Eye (tissue), 1 donor: ENCODE data around the gene ATG7.
"Not testable (repeated sequence)": the region's sequence is repeated elsewhere in the genome, so short reads cannot be mapped to it uniquely, and the experiment has no call there.

Source experiments
- DNase-seq: peaks from one replicate; pipeline ENCODE4 v3.0.0-alpha.2; 2015

ATG7 gene

DNA sequence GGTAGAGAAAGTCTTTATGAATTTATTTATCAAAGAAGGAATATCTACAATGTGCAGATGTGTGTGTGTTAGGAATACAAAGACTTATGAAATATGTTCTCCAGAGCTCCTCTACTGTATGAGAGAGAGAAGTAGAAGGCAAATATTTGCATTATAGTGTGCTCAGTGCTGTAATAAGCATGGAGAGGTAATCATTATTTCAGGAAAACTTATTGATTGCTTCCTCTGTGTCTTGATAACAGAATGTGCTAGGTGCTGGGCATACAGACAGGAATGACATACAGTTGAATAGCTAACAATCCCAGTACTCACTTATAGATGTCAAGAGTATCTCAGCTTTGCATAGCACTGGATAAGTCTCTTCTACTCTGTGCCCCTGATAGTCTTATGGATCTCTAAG lies 30.2 kb downstream of the ATG7 start:
- no peak for DNase-seq

DNA sequence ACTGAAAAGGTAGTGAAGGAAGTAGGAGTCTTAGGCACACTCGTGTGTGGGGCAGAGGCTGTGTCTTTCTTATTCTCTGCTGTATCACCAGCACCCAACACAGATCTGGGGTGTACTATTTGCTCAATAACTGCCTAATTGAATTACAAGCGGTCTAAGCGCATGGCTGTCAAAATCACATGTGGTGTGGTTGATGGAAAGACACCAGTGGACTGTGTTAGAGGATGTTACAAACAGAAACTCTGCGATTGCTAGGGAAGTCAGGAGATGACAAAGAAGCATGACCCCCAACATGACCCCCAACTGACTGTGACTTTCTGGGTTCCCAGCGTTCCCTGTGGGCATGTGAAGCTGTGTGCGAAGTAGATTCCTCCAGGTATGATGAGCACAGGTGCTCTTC lies 32.0 kb downstream of the ATG7 start:
- DNase-seq, result no peak

DNA sequence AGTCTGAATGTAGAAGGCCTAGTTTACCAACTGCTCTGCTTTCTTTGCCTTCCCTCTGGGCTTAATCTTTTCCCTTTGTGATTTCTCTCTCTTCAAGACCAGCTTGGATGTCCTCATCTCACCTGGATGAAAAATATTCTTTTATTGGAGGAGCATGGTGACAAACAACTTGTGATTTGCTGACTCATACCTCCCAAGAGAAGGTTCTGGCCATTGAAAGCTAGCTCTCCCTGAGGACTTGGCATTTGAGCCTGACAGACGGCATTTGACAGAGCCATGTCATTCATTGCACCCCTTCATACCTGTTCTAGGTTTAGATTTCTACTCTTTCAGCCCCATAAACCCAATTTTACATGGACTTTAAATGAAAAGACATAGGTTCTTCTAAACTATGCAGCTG lies 33.3 kb downstream of the ATG7 start:
- DNase-seq, result no peak

DNA sequence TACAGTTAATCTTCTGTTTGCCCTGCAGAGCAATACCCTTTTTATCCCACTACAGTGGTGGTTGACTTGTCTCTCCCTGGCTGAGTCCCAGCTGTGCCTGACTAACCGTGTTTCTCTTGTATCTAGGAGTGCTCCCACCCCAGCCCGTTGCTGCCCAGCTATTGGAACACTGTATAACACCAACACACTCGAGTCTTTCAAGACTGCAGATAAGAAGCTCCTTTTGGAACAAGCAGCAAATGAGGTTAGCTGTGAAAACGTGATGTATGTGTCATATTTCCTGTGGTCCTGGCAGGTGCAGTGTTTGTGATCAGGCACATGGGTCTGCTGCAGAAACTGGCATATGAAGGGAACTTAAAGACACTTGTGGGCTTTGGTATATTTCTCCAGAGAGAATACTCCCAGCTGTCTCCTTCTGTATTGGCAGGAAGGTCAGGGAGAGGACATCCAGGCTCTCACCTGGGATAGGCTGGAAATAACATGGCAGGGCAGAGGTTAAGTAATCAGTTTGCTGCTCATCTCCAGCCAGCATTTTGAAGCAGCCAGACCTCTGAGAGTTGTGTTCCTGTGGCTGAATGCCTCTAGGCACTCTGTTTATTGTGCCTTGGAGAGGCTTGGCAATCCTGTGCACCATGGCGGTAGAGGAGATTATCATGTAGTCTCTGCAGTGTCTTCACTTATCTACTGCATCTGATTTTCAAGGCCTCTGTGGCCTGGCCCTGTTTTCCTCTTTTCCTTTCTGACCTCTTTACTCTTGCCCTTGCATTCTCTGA lies 34.8 kb downstream of the ATG7 start:
- no peak for DNase-seq

DNA sequence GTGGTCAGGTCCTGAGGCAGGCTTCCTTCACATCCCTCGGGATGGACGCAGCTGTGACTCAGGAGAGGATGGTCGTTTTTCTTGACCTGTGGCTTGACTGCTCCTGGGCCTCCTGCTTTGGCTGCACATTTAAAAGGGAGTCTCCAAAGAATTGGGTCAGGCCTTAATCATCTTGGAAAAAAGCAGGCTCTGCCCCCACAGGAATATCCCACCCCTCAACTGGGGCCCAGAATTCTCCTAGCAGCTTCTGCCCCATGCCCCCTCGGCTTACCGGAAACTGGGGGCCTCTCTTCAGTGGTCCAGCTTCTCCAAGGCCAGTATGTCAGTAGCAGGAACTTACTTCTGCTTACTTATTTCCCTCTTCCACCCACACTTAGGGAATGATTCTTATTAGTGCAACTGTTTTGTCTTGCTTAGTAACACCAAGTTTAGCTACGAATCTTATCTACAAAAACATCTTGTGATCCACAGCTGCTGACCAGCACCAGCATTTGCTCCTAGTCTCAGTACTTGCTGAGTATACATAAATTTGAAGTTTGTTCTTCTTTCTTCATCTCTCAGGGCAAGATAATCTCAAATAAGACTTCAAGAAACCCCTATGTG lies 35.7 kb downstream of the ATG7 start:
- DNase-seq, result no peak

DNA sequence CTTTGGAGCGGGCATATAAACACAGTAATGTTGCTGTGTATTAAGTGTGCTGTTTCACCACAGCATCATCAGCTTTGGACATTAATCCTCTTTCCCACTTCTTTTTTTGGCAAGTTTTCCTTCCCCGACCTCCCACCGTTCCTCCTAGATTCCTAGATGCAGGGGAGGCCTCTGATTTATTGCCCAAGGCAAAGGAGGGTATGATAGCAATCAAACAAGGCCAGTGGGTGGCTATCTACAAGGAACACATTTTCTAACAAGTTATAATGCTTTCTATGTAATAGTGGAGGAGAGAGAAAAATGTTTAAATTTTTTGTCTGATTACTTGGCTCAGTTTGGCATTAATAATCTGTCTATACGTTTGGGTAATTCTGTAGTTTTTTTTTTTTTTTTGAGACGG lies 38.1 kb downstream of the ATG7 start:
- no peak for DNase-seq

DNA sequence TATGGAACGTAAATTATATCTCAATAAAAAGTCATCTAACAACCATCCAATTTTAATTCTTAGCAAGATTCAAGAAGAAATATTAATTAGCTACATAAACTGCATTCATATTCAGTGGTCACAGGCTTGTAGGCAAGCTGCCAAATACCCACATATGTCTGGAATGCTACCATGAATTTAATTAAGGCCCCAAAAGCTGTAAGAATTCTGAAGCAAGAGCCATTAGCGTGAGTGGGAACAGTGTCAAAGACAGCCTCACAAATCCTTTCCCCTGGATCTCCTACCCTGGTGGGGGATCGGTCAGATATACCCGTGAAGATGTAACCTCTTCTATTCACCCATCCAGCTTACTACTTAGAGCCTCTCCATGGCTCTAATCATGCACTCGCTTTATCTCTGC lies 40.0 kb downstream of the ATG7 start:
- no peak for DNase-seq

DNA sequence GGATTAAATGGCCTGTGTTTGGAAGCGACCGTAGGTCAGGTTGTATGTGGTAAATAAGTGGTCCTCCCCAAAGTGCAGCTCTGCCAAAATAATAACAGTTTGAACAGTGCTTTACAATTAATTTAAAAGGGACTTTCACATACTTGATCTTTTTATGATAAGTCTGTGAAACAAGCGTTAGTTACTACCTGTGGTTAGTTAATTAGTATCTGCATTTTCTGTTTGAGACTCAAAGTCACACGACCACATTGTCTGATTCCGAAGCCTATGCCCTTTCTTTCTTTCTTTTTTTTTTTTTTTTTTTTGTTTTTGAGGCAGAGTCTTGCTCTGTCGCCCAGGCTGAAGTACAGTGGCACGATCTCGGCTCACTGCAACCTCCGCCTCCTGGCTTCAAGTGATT lies 45.1 kb downstream of the ATG7 start:
- DNase-seq, result no peak

DNA sequence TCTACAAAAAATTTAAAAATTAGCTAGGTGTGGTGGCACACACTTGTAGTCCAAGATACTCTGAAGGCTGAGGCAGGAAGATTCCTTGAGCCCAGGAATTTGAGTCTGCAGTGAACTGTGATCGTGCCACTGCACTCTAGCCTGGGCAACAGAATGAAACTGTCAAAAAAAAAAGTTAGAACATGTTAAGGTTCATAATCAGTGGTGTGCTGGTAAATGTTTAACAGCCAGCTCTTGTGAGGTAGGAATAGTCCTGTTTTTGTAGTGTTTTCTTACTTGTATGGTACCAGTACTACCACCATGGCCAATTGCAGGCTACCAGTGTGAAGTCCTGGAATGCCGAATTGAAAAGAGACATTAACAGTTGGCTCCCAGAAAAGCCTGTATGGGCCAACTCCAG lies 50.7 kb downstream of the ATG7 start:
- DNase-seq, result no peak

DNA sequence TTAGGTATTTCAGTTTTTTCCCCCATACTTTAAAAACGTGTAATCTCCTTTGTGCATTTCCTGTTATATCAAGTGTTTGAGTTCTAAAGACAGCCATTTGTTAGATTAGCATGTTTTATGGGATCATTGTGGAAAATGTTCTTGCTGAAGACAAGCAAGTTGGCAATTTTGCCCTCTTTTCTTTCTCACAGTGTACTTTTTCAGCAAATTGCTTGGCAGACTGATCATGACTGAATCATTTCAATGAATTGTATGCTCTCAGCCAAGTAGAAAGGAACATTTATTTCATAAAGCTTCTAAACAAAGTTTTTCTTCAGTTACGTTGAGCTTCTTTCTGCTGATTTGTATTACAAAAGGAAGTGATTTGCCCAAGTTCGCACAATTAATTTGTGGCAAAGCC lies 51.6 kb downstream of the ATG7 start:
- no peak for DNase-seq

DNA sequence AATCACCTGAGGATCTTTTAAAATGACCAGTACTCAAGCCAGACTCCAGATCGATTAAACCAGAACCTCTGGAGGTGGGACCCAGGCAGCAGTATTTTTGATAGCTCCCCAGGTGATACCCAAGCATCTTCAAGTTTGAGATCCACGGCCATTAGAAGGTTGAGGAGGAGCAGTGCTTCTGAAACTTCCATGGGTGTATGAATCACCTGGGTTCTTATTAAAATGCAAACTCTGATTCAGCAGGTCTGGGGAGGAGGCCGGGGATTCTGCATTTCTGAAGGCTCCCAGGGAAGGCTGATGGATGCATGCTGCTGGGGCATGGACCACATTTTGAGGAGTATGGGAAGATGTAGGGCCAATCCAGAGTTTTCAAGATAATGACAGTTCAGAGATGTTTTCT lies 55.4 kb downstream of the ATG7 start:
- DNase-seq, result no peak

DNA sequence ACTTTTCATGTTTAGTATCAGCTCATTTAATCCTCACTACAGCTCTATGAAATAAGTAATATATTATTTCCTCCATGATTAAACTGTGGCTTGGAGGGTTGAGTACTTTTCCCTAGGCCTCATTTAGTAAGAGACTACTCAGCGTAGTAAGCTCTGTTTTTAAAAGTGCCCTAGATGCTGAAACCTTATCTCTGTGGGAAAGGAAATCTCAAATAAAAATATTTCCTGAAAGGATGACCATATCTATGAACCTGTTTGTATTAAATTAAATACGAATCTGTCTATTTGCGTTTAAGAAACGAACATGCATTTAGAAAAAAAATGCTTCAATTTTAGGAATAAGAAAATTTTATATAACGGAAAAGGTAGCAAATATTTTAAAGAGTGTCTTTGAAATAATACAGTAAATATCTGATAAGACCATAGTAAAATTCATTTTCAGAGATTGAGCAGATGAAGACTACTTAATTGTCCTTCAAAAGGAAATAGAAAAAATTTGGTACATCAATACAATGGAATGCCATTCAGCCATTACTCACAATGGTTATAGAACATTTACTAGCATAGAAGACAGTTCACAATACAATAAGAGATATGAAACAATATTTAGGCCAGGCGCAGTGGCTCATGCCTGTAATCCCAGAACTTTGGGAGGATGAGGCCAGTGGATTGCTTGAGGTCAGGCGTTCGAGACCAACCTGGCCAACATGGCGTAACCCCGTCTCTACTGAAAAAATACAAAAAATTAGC lies 56.2 kb downstream of the ATG7 start:
- DNase-seq, result no peak

DNA sequence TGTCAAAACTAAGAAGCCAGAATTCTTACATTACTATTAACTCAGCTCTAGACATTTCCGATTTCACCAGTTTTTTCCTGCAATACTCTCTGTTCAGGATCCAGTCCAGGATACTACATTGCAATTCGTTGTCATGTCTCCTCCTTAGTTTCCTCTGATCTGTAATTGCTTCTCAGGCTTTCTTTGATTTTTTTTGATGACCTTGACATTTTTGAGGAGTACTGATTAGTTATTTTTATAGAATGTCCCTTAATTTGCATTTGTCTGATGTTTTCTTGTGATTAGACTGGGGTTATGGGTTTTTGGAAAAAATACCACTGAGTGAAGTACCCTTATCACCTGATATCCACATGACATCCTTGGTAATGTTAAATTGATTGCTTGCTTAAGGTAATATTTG lies 57.6 kb downstream of the ATG7 start:
- no peak for DNase-seq

DNA sequence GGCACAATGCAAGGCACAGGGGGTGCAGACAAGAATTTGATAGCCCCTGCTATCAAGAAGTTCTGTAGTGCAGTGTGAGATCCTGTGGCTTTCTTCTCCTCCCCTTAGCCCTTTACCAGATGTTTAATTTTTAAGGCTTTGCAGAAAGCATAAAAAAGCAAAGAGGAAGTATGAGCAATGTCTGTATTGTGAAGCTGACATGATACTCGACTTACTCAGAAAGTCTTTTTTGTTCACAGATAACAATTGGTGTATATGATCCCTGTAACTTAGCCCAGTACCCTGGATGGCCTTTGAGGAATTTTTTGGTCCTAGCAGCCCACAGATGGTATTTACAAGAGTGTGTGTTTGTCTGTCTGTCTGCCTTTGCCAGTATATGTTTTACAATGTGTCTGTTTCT lies 58.9 kb downstream of the ATG7 start:
- no peak for DNase-seq

DNA sequence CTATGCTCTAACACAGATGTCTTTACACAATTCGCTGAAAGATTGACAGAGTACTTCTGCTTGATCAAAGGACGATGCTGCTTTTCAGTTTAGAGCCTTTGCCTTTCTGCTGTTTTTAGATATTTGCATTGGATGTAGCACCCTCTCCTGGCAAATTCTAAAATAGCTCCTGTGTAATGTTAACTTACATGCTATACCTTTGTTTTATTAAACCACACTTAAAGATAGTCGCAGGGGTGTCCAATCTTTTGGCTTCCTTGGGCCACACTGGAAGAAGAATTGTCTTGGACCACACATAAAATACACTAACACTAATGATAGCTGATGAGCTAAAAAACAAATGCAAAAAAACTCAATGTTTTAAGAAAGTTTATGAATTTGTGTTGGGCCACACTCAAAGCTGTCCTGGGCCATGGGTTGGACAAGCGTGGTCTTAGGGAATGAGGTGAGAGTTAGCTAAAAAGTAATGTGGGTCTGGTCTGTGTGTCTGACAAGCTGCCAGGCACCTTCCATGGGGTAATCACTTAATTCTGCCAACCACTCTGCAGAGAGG lies 62.9 kb downstream of the ATG7 start:
- peak; percentile 82 for DNase-seq

DNA sequence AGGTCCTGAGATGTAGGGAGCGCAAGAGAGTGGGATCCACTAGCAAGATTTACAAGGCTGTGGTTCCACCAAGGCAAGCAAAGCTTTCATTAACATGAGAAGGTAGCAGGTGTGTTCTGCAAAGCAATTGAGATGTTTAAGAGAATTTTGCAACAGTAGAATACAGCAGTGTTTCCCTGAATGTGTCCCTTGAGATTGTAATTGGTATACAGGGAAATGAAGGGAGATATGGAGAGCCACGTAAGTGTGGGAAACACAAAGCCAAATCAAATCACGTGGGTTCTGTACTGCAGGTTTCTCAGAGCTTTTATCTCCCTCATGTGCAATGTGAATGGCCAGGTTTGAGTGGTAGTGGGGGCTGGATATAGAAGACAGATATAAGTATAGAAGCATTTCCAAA lies 67.3 kb downstream of the ATG7 start:
- no peak for DNase-seq

DNA sequence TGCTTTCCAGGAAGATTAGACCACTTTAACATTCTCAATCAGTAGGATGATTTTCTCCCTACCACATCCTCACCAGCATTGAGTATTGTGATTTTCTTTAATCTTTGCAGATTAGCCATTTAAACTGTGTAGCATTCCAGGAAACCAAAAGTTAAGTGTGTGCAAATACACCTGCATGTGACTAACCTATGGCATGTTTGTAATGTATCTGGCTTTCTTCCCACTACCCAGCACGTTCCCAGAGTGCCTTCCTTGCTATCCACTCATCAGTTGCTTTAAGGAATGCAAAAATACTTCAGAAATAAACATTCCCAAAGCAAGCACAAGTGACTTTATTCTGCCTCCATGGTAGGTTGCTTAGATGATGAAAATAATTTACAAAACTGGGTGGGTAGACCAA lies 74.2 kb downstream of the ATG7 start:
- no peak for DNase-seq

DNA sequence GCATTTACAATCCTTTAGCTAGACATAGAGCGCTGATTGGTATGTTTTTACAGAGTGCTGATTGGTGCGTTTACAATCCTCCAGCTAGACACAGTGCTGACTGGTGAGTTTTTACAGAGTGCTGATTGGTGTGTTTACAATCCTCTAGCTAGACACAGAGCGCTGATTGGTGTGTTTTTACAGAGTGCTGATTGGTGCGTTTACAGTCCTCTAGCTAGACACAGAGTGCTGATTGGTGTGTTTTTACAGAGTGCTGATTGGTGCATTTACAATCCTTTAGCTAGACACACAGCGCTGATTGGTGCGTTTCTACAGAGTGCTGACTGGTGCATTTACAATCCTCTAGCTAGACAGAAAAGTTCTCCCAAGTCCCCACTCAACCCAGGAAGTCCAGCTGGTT lies 76.7 kb downstream of the ATG7 start:
- not testable (repeated sequence) for DNase-seq

DNA sequence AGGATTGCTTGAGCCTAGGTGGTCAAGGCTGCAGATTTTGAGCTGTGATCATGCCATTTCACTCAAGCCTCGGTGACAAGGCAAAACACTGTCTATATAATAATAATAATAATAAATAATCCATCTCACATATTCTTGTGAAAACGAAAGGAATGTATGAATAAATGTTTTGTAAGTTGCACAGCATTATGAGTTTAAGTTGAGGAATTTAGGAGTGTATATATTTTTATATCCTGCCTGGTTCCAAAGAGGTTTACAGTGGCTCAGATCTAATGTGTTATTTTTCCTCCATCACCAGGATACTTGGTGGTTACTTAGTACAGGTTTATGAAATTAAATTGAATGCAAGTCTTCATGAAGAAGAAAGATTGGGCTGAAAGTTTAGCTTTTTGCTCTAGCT lies 77.2 kb downstream of the ATG7 start:
- no peak for DNase-seq

DNA sequence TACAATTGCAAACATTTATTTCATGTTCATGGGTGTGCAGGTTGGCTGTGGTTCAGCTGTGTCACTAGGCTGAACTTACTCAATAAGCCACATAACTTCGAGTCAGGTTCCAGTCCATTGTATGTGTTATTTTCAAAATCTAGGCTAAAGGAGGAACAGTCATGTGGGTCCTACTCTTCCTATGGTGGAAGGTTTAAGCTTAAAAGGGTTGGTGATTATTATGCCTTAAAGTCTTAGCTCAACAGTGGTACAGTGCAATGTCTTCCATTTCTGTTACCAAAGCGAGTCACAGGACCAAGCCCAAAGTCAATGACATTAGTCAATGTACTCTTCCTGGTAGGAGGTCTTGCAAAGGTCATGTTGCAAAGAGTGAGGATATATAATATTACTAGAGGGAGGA lies 78.2 kb downstream of the ATG7 start:
- DNase-seq, result no peak

DNA sequence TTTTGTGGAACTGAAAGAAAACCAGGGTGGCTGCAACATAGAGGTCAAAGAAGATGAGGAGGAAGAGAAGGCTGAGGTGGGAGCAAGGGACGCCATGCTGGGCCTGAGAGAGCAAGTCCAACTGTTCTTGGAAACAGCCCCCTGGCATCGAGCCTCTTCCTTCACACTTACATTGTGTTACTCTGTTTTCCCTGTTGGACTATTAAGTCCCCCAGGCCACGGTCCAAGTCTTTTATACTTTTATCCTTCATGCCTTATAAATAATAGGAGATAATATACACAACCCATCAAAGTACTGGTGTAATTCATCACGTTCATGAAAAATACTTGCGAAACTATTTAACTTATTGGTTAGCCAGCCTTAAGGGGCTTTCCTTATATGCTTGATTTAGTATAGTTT lies 79.3 kb downstream of the ATG7 start:
- no peak for DNase-seq

DNA sequence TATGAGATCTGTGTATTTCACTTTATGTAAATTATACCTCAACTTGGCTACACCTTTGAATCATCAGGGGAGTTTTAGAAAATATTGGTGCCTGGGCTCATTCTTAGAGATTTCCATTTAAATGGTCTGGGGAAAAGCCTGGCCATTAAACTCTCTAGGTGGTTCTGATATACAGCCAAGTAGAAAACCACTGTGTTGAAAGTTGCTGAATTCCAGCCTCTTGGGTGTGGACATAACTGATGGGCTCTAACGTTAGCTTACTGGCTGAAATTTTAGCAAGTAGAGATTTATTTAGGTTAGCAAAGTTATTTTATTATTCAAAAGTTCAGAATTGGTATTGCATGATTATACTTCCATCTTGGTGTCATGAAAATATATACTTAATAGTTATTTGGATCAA lies 84.1 kb downstream of the ATG7 start:
- no peak for DNase-seq

DNA sequence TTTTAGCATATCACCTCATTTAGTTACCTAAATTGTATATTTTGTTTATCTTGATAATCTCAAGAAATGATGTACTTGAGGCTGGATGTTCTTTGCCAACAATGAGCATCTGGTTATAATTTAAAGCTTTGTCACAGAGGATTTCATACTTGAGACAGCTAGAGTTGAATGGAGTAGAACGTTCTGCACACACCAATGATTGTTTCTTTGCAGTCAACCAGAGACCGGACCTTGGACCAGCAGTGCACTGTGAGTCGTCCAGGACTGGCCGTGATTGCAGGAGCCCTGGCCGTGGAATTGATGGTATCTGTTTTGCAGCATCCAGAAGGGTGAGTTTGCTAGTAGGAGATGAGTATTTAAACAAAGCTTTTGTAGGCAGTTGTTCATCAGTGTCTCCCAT lies 90.4 kb downstream of the ATG7 start:
- DNase-seq, result no peak

DNA sequence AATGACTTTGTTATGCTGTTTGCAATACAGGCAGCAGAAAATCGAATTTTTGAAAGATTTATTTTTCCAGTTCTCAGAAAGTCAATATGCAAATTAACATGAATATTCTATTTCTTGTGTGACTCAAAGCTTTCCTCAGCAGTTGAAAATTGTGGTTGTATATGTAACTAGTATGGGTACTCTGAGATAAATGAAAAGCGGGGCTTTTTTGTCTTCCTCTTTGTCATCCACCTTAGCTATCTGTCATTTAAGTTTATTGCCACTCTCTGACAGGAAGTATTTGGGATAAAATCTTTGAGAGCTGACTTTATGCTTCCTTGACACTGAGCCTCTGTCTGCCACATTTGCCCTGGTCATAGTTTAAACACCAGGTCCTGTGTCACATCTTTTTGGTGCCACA lies 91.5 kb downstream of the ATG7 start:
- no peak for DNase-seq
